Activated CD8-positive, alpha-beta memory T cell treated with anti-CD3 and anti-CD28 coated beads for 1 hour (primary cell): Measurements from ENCODE around the gene SLC27A4.
"Not testable (repeated sequence)": the region's sequence is repeated elsewhere in the genome, so short reads cannot be mapped to it uniquely, and the experiment has no call there.

ENCODE experiments used
- DNase-seq, 2 donors: peaks; one replicate each; pipeline ENCODE4 v3.0.0-alpha.2; 2020; ENCODE audit warnings: low read depth in 1 of 2; ENCODE audit errors: extremely low read depth in 1 of 2

Gene SLC27A4

DNA sequence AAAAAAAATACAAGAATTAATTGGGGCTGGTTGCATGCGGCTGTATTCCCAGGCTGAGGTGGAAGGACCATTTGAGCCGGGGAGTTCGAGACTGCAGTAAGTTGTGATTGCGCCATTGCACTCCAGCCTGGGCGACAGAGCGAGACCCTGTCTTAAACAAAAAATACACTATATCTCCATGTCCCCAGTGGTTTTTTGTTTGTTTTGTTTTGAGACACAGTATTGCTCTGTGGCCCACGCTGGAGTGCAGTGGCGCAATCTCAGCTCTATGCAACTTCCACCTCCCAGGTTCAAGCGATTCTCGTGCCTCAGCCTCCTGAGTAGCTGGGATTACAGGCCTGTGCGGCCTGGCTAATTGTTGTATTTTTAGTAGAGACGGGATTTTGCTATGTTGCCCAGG lies 16.5 kb upstream of the SLC27A4 start:
- DNase-seq: no peak

DNA sequence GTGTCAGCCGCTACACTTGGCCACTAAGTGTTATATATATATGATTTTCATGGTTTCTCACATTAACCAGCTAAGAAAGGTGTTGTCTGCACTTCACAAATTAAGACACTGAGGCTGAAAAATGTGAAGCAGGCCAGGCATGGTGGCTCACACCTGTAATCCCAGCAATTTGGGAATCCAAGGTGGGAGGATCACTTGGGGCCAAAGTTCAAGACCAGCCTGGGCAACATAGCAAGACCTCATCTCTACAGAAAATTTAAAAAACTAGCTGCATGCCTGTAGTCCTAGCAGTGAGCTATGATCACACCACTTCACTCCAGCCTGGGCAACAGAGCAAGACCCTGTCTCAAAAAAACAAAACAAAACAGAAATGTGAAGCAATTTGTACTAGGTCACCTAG lies 15.9 kb upstream of the SLC27A4 start:
- no peak for DNase-seq

DNA sequence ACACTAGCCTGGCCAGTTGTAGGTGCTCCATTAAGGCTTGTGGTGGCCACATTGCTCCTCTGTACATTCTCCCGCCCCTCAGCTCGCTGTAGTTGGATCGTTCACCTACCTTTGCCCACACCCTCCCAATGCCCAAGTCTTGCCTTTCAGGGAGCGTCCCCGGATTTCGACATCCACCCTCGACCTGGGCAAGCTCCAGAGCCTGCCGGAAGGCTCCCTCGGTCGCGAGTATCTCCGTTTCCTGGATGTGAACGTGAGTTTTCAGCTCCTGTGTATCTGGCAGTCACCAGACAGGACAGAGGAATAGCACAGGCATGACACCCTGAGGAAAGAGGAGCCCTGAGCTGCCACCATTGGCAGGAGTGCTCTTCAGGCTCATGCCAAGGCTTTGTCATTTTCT lies 14.7 kb upstream of the SLC27A4 start:
- DNase-seq: no peak

DNA sequence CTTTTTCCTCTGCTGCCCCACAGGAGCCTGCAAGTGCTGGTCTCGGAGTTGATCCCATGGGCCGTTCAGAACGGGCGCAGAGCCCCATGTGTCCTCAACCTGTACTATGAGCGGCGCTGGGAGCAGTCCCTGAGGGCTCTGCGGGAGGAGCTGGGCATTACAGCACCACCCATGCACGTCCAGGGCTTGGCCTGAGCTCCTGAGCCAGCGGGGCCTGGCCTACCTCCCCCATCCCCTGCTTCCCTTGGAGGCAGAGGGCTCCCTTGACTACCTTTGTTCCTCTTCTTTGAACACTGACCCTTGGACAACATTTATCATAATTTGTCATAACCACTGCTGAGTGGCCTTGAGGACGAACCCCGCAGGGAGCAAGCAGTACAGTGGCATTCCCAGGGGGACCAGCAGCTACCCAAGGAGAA lies 6.9 kb upstream of the SLC27A4 start:
- no peak for DNase-seq

DNA sequence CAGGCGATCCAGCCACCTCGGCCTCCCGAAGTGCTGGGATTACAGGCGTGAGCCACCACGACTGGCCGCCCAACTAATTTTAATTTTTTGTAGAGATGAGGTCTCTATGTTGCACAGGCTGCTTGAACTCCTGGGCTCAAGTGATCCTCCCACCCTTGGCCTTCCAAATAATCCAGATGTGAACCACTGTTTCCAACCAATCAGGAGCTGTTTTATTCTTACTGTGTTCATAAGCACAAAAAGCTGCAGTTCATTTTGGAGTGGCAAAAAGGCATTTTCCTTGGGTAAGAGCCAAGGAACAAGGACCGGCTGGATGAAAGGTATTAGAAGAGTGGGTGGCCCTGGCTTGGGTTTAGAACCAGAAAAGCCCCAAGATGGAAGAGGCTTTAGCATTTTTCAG lies 5.2 kb upstream of the SLC27A4 start:
- DNase-seq: no peak

DNA sequence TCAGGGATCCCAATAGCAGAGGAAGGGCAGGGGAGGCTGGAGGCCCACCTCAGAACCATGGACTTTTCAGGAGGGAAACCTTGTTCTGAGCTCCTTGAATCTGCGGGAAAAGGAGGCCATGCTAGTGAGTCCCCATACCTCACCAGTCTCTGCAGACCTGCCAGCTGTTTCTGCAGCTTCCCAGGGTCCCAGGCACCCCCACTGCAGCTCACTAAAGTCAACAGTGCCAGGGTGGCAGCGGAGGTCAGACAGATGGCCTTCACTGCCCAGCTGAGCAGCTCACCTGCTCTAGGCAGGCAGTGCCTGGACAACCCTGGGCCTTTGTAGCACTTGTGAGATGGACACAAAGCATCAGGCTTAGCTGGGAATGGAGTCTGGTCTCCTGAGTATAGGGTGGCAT lies 4.4 kb upstream of the SLC27A4 start:
- DNase-seq: no peak

DNA sequence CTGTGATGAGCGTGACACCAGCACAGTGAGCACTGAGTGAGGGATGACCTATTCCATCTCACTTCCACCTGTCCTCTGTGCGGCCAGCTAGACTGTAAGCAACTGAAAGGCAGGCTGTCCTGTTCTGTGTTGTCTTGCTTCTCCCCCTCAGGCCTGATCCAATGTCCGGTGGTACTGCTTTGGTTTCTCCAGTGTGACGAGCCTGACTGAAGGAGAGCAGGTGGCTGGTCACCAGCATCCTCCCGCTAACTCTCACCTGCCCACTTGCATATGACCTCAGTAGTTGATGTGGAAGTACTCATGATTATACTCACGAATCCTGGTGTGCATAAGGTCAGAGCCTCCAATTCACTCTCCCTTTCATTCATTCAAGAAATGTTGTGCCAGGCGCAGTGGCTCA lies 2.4 kb upstream of the SLC27A4 start:
- no peak for DNase-seq

DNA sequence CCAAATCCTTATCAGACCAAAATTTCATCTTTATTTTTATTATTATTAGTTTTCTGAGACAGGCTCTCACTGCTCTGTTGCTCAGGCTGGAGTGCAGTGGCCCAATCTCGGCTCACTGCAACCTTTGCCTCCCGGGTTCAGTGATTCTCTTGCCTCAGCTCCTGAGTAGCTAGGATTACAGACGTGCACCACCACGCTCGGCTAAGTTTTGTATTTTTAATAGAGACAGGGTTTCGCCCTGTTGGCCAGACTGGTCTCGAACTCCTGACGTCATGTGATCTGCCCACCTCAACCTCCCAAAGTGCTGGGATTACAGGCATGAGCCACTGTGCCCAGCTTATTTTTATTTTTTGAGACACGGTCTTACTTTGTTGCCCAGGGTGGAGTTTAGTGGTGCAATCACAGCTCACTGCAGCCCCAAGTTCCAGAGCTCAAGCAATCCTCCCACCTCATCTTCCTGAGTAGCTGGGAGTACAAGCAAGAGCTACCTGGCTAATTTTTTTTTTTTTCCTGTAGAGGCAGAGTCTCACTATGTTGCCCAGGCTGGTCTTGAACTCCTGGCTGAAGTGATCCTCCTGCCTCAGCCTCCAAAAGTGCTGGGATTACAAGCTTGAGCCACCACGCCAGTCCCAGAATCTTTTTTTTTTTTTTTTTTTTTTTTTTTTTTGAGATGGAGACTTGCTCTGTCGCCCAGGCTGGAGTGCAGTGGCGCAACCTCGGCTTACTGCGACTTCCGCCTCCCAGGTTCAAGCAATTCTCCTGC lies 1.3 kb upstream of the SLC27A4 start:
- not testable (repeated sequence) for DNase-seq

DNA sequence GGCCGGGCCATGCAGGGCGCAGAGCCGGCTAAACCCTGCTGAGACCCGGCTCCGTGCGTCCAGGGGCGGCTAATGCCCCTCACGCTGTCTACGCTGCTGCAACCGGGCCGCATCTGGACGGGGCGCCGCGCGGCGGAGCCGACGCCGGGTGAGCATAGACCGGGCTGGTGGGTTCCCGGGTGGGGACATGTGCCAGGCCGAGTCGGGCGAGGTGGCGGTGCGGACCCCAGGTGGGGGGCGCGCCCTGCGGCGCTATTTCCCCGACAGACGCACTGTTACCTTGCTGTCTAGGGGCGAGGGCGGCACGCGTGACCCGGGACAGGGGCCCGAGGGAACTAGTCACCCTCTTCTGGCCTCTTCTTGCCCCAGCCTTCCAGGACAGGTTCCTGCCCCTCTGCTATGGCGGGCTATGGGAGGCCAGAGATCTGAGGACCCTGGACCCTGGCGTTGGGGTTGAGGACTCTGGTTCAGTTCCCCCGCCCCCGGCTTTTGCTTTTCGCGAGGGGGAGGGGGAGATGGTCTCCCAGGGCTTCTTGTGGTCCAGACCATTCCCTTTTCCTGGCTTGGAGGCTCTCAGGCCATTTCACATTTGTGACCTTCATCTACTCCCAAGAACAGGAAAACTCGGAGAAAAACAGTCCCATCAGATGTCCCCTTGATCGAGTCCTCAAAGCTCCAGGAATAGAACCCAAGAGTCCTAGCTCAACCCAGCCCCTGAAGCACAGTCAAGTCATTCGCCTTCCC lies 536 bp downstream of the SLC27A4 start:
- DNase-seq: no peak

DNA sequence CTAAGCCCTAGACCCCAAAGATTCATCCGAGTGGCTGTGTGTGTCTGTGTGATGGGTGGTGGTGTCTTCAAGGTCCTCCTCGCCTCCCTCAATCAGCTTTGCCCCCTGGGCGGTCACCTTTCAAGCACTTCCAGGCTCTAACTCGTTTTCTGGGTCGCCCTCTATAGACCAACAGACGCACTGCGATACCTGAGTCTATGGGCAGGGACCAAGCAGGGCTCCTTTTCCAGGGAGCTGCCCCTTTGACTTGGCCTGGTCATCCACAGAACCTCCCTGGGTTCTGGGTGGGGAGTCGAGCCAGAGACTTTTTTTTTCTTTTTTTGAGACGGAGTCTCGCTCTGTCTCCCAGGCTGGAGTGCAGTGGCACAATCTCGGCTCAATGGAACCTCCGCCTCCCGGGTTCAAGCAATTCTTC lies 1.1 kb downstream of the SLC27A4 start:
- peak in 1 of 2 donors; percentile 42 for DNase-seq

DNA sequence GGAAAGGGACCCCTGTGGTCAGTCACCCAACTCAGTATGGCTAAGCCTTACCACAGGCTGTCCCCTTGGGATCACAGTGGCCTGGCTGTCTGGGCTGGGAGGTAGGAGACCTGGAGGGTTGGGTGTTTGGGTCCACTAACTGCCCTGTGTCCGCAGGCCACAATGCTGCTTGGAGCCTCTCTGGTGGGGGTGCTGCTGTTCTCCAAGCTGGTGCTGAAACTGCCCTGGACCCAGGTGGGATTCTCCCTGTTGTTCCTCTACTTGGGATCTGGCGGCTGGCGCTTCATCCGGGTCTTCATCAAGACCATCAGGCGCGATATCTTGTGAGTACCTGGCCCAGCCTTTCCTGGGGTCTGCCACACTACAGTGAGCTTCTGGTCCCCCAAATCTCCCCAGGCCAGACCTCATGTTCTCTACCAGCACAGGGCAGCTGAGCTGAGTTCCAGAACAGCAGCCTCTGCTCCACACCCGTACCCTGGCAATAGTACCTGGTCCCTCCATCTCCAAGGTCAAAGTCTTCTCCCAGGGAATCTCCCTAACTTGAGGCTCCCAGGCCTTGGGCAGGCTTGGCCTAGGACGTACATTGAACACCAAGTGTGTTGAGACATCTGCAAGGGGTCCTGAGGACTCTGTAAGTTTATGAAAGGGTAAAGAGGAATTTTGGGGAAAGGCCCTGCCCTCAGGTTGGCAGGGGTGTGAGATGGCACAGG lies 2.8 kb downstream of the SLC27A4 start:
- no peak for DNase-seq

DNA sequence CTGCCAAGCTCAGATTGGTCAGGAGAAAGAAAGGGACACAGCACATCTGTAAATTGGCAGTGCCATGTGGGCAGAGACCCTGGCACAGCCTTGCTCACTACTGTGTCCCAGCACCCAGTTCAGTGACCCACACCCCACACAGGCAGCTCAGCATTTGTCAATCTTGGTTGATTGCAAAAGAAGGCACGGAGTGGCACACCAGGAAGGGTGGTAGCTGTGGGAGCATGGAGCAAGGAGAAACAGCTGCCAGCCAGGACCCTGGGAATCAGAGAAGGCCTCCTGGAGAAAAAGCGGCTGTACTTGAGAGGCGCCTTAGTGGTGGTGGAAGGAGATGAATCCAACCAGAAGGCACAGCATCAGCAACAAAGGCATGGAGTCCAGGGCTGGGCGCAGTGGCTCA lies 3.5 kb downstream of the SLC27A4 start:
- no peak for DNase-seq

DNA sequence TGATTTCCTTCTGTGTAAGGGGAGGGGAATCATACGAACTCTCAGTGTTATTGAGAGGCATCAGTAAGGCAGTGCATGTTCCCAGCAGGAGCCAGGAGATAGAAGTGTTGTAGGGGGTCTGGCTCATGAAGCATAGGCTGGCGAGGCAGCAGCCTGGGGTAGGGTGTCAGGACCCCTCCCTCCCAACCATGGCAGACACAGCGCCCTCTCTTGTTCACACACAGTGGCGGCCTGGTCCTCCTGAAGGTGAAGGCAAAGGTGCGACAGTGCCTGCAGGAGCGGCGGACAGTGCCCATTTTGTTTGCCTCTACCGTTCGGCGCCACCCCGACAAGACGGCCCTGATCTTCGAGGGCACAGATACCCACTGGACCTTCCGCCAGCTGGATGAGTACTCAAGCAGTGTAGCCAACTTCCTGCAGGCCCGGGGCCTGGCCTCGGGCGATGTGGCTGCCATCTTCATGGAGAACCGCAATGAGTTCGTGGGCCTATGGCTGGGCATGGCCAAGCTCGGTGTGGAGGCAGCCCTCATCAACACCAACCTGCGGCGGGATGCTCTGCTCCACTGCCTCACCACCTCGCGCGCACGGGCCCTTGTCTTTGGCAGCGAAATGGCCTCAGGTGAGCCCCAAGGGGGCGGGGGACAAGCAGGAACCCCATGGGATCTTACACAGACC lies 4.7 kb downstream of the SLC27A4 start:
- no peak for DNase-seq

DNA sequence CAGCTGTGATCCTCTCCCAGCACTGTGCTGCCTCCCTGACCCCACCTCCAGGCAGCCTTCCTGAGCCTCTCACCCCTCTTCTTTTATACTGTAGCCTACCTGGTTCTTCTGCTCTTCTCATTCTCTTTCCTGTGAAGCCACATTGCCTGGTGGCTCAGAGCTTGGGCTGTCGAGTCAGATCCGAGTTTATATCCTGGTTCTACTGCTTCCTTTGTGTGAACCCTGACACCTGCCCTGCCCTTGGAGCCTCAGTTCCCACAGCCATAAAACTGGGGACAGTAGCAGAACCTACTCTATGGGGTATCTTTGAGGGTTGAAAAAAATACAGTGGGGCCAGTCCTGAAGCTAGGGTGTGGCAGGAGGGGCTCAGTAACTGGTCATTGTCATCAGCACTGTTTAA lies 8.8 kb downstream of the SLC27A4 start:
- no peak for DNase-seq

DNA sequence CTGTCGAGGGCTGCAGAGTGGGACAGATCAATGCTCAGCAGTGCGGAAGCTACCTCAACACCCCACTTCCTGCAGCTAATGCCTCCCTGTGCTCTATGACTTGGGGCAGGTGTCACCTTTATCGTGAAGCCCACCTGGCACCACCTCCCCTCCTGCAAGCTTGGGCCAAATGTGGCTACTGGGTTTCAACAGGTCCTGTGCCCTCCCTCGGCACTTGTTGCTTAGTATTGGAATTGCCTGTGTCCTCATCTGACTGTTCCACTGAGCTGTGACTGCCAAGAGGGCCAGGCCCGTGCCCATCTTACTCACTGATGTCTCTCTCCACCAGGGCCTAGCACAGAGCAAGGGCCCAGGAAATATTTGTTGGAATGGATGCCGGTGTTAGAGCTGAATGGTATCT lies 9.4 kb downstream of the SLC27A4 start:
- DNase-seq: no peak

DNA sequence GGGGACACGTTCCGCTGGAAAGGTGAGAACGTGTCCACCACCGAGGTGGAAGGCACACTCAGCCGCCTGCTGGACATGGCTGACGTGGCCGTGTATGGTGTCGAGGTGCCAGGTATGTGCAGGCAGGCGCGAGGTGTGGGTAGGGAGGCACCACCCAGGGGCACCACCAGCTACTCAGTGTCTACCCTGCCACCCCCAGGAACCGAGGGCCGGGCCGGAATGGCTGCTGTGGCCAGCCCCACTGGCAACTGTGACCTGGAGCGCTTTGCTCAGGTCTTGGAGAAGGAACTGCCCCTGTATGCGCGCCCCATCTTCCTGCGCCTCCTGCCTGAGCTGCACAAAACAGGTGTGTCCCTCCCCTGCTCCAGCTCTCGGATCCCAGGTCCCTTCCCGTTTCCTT lies 15.1 kb downstream of the SLC27A4 start:
- DNase-seq: no peak

DNA sequence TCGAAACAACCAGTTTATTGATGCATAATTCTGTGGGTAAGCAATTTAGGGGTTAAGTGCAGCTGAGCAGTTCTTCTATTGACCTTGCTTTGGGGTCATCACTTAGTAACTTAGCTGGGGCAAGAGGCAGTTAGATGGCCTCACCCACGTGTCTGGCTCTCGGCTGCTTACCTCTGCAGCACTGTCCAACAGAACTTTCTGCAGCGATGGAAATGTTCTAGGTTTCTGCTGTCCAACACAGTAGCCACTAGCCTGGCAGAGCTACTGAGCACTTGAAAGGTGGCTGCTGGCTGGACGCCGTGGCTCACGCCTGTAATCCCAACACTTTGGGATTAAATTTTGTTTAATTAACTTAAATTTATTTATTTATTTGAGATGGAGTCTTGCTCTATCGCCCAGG lies 17.8 kb downstream of the SLC27A4 start:
- DNase-seq: no peak

DNA sequence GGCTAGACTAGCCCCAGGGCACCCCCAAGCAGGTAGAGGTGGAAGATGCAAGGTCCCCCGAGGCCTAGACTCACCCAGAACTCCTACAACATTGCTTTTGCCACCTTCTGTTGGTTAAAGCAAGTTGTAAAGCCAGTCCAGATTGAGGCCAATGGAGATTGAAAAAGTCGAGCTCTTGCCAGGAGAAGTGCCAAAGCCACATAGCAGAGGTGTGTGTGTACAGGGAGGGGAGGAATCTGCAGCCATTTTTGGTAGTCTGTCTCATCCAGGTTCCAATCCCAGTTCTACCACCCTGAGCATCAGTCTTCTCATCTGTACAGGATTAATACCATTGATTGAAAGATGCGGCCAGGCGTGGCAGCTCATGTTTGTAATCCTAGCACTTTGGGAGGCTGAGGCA lies 18.5 kb downstream of the SLC27A4 start:
- DNase-seq: no peak

DNA sequence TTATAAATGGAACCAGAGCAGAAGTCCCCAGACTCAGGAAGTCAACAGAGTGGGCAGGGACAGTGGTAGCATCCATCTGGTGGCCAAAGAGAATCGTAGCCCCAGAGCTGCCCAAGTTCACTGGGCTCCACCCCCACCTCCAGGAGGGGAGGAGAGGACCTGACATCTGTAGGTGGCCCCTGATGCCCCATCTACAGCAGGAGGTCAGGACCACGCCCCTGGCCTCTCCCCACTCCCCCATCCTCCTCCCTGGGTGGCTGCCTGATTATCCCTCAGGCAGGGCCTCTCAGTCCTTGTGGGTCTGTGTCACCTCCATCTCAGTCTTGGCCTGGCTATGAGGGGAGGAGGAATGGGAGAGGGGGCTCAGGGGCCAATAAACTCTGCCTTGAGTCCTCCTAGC lies 20.5 kb downstream of the SLC27A4 start:
- DNase-seq: no peak

DNA sequence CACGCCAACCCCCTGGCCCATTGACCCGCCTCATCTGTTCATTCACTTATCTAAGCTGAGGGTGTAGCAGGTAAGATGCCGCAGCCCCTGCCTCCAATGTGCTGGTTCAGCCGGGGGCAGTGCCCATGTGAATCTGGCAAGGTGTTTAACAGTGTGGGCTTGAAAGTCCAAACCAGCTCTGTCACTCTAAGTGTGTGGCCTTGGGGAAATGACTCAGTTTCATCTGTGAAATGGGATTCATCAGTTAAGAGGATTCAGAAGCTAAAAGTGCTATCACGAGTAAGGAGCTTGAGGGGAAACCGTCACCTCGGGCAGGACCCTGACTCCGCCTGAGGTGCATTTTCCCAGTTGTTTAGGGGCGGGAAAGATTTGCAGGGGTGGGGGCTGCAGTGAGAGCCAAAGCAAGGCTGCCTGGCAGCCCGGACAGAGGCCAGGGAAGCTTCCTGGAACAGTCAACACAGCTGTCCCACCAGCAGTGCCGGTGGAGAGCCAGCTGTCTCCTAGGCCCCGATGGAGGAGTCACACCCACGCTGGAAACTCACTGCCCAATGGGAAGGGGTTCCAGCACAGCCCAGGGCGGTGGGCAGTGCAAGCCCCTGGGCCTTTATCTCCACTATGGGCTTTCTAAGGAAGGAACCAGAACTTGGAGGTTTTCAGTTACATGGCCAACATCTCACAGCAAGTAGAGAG lies 21.1 kb downstream of the SLC27A4 start:
- DNase-seq: no peak
